Mesothelial cell of epicardium (in vitro differentiated cells): ENCODE measurements around the gene KRT12. TPM values are rescaled to one million over a fixed set of nuclear protein-coding genes. Genes with fewer than 3 reads are reported as not detected.
A peak's percentile ranks its signal among the peaks of the same experiment; 100 is the strongest.

Source experiments
- DNase-seq, 2 experiments: peaks; one replicate each; pipeline ENCODE4 v3.0.0; 2021; ENCODE audit warnings: low spot score in 2 of 2; ENCODE audit not compliant: unreplicated experiment in 2 of 2
- H3K27ac Mint-ChIP-seq: 2 replicates; pipeline ENCODE4 v1.8.0; 2021; ENCODE audit warnings: mixed read lengths
- H3K27me3 Mint-ChIP-seq: 2 replicates; pipeline ENCODE4 v1.8.0; 2021; ENCODE audit warnings: low read depth, mixed read lengths
- H3K36me3 Mint-ChIP-seq: 2 replicates; pipeline ENCODE4 v1.8.0; 2021; ENCODE audit warnings: mixed read lengths
- H3K4me1 Mint-ChIP-seq: 2 replicates; pipeline ENCODE4 v1.8.0; 2021; ENCODE audit warnings: mixed read lengths
- H3K4me3 Mint-ChIP-seq: 2 replicates; pipeline ENCODE4 v1.8.0; 2021; ENCODE audit warnings: mild to moderate bottlenecking, moderate library complexity, mixed read lengths
- H3K9me3 Mint-ChIP-seq: 2 replicates; pipeline ENCODE4 v1.8.0; 2021; ENCODE audit warnings: mixed read lengths
- total RNA-seq: library from RNA; stranded (reverse); gene quantifications from 3 replicates; pipeline ENCODE4 v1.2.1, GENCODE V29; 2021
- TF ChIP-seq, protein P1 (sequence below): fragments of 200-600 bp; sonication (generic); IDR thresholded peaks from one replicate; pipeline ENCODE4 v1.5.0; 2021; ENCODE audit warnings: antibody characterized with exemption; ENCODE audit not compliant: unreplicated experiment

KRT12 gene
- total RNA-seq = not detected in 3 replicates

DNA sequence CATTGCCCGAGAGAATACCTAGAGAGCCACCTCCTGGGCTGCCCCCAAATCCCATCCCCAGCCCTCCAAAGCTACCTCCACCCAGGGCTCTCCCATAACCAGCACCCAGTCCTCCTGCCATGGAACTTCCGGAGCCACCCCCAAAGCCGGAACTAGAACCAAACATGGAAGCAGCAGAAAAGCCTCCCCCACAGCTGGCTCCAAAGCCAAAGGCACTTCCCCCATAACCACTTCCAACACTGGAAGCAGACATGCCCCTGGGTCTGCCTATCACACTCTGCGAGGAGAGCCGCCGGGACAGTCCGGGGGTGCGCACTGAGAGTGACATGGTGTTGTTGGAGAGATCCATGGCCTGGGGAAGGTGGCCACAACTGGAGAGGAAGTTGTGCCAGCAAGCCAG is at the start of gene KRT12:
Gene KRT12 (minus strand): TSS at position 386 of the 400 bp plus-strand sequence. CDS start 37 bp downstream, at position 349.
- peaks cover 4% of the 10 kb centered on the region for H3K4me1 Mint-ChIP-seq
- no peak within 1 kb of the TSS for H3K4me3 Mint-ChIP-seq
- H3K27ac Mint-ChIP-seq = no peak within 1 kb of the TSS
- H3K27me3 Mint-ChIP-seq = peaks cover 2% of the 10 kb centered on the region
- DNase-seq = no peak
- no peaks in the 10 kb centered on the region for H3K36me3 Mint-ChIP-seq
- H3K9me3 Mint-ChIP-seq = no peaks in the 10 kb centered on the region
- TF ChIP-seq, protein P1, sequence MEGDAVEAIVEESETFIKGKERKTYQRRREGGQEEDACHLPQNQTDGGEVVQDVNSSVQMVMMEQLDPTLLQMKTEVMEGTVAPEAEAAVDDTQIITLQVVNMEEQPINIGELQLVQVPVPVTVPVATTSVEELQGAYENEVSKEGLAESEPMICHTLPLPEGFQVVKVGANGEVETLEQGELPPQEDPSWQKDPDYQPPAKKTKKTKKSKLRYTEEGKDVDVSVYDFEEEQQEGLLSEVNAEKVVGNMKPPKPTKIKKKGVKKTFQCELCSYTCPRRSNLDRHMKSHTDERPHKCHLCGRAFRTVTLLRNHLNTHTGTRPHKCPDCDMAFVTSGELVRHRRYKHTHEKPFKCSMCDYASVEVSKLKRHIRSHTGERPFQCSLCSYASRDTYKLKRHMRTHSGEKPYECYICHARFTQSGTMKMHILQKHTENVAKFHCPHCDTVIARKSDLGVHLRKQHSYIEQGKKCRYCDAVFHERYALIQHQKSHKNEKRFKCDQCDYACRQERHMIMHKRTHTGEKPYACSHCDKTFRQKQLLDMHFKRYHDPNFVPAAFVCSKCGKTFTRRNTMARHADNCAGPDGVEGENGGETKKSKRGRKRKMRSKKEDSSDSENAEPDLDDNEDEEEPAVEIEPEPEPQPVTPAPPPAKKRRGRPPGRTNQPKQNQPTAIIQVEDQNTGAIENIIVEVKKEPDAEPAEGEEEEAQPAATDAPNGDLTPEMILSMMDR = no peak

DNA sequence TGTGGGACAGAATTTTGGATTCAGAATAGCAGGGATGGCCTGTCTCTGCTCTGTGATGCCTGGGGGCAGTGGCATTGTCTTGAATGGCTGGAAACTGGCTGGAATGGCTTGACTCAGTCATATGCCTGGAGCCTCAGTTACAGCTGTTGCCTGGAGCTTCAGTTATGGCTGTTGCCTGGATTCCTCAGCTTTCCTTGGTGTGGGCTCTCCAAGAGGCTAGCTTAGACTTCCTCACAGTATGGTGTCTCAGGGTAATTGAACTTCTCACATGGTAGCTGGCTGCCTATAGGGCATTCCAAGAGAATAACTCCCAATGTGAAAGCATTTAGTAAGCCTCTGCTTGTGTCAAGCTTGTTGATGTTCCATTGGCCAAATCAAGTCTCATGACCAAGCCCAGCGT is 49.3 kb upstream of the KRT12 start:
- TF ChIP-seq, protein P1 = no peak
- no peak for DNase-seq

DNA sequence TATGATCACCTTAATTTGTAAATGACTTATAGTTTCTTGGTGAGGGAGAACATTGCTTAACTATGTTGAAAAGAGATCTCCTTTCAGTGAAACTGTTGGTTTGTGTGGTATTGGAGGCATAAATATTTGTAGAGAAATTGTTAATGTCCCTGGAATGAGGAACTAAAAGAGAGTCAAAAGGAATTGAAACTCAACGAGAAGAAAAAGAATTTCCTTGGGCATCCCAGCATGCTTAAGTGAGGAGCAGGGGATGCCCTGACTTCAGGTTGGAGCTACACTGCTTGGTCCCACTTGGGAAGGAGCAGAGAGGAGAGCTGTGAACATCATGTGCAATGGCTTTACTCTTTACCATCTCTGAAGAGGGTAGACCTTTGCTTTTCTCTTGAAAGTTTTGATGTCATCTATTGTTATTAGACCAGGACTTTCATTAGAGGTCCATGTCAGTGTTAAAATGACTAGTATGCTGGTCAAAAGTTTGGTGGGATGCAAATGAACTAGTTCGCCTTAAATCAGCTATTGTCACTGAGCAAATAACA is 48.8 kb upstream of the KRT12 start:
- TF ChIP-seq, protein P1 = no peak
- peak overlapping the region; percentile 81 for H3K27ac Mint-ChIP-seq

More for the DNA sequence above, 49.3 kb upstream of the KRT12 start:
- Mint-ChIP-seq H3K9me3 (no peaks in the 10 kb centered on the region), H3K4me1 (peaks cover 26% of the 10 kb centered on the region), H3K36me3 (no peaks in the 10 kb centered on the region), H3K4me3 (no peak overlapping the region), H3K27ac (peak overlapping the region; percentile 81), H3K27me3 (no peaks in the 10 kb centered on the region)

DNA sequence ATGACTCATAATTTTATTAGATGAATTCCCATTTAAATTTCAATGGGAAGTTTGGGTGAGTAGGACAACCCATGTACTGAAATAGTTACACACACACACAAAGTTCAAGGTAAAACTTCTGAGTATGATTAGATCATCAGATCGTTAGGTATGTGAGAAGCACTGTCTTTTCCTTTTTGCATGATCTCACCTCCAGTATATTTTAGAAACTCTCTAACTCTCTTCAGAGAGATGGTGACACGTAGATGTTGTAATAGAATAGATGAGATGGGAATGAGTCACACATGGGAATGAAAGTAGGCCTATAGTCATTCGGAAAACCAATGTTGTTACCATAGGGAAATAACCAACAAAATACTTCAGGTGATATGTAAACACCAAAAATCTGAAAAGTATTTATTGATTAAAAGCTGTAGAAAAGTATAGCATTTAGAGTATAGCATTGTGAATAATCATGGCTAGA is 48.2 kb upstream of the KRT12 start:
- Mint-ChIP-seq H3K27me3 (no peaks in the 10 kb centered on the region), H3K36me3 (no peaks in the 10 kb centered on the region), H3K27ac (peak overlapping the region; percentile 81), H3K9me3 (no peaks in the 10 kb centered on the region), H3K4me3 (no peak overlapping the region), H3K4me1 (peaks cover 36% of the 10 kb centered on the region)
- DNase-seq = no peak
- TF ChIP-seq, protein P1 = no peak

More for the DNA sequence above, 48.8 kb upstream of the KRT12 start:
- Mint-ChIP-seq H3K27me3 (no peaks in the 10 kb centered on the region), H3K36me3 (no peaks in the 10 kb centered on the region), H3K4me1 (peaks cover 30% of the 10 kb centered on the region), H3K9me3 (no peaks in the 10 kb centered on the region), H3K4me3 (no peak overlapping the region)
- DNase-seq = no peak

DNA sequence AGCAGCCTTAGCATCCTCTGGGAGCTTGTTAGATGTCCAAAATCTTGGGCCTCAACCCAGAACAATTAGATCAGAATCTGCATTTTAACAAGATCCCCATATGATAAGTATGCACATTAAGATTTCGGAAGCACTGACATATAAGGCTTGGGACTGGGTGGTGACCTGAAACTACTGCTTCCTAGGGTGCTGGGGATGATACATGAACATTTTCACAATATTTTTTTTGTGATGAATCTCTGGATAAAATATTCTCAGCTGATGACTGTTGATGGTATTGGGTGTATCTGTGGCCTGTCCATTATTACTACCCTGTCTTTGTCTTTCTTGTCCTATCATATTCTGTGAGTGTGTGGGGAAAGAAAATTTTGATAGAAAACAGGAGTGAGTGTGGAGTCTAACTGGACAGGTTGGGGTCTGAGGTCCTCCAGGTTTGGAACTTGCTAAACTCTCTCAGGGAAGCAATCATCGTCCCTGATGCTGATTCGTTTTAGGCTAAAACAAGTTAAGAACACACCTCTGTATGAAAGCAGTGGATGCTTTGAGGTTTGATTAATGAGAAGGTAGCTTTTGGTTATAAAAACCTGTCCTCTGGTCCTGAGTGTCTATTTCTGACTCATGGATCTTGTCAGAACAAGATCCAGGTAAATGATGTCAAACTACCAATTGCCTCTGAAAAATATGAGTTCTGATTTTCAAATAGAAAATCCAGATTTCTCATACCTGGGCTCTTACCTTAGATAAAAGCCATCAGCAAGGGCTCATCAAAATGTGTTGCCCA is 47.2 kb upstream of the KRT12 start:
- DNase-seq = no peak
- TF ChIP-seq, protein P1 = no peak
- Mint-ChIP-seq H3K9me3 (no peaks in the 10 kb centered on the region), H3K4me1 (peaks cover 45% of the 10 kb centered on the region), H3K36me3 (no peaks in the 10 kb centered on the region), H3K4me3 (no peak overlapping the region), H3K27me3 (no peaks in the 10 kb centered on the region), H3K27ac (peak overlapping the region; percentile 81)
